ENCODE data around the gene SMAD3. TPM values are rescaled to one million over a fixed set of nuclear protein-coding genes. Genes with fewer than 3 reads are reported as not detected.
"Not testable (repeated sequence)": the region's sequence is repeated elsewhere in the genome, so short reads cannot be mapped to it uniquely, and the experiment has no call there.

Gene SMAD3
- total RNA-seq, 2 experiments from 2014 or later, result 28.7 to 31.0 TPM

GRCh38 chr15:67114846-67115585, 49.6 kb downstream of the SMAD3 start:
- ChIA-PET POLR2A (interaction anchor here (1.7 kb wide), 1 partner anchor 14 kb away, joined by 9 read pairs; no protein-coding TSS in a partner anchor), CTCF (interaction anchor here (1.5 to 1.6 kb wide), 2 partner anchors 12 to 46 kb away, joined by 3 to 5 read pairs; no protein-coding TSS in a partner anchor)

GRCh38 chr15:67115586-67115969, 50.2 kb downstream of the SMAD3 start:
- POLR2A ChIA-PET, result interaction anchor here (1.7 kb wide), 1 partner anchor 14 kb away, joined by 9 read pairs; no protein-coding TSS in a partner anchor

GRCh38 chr15:67116742-67117141, 51.3 kb downstream of the SMAD3 start:
- ChIA-PET CTCF (no interaction called here), POLR2A (interaction anchor here (0.5 to 1.2 kb wide), 2 partner anchors 31 to 124 kb away, joined by 6 to 7 read pairs; no protein-coding TSS in a partner anchor)

More at GRCh38 chr15:67115586-67115969, 50.2 kb downstream of the SMAD3 start:
- CTCF ChIA-PET, result no interaction called here

- ChIA-PET CTCF (no interaction called here), POLR2A (interaction anchor here (1.2 kb wide), 1 partner anchor 32 kb away, joined by 7 read pairs; no protein-coding TSS in a partner anchor)
These were observed 52.0 kb downstream of the SMAD3 start for GRCh38 chr15:67117370-67117769.

- ChIA-PET POLR2A (interaction anchor here (1.0 kb wide), 1 partner anchor 32 kb away, joined by 4 read pairs; no protein-coding TSS in a partner anchor), CTCF (no interaction called here)
These were observed 53.4 kb downstream of the SMAD3 start for GRCh38 chr15:67118808-67119207.

- ChIA-PET POLR2A (interaction anchor here (4.9 kb wide), 1 partner anchor 15 kb away, joined by 18 read pairs; no protein-coding TSS in a partner anchor), CTCF (interaction anchor here (1.3 kb wide), 1 partner anchor 12 kb away, joined by 3 read pairs; no protein-coding TSS in a partner anchor)
These were observed 53.9 kb downstream of the SMAD3 start for GRCh38 chr15:67119238-67119846.

- CTCF ChIA-PET, result interaction anchor here (0.7 to 1.3 kb wide), 2 partner anchors 11 to 17 kb away, joined by 3 read pairs; no protein-coding TSS in a partner anchor
These were observed 54.8 kb downstream of the SMAD3 start for GRCh38 chr15:67120009-67120838.

GRCh38 chr15:67120839-67121643, 55.6 kb downstream of the SMAD3 start:
- POLR2A ChIA-PET, result interaction anchor here (0.6 to 4.9 kb wide), 5 partner anchors 10 to 1399 kb away, joined by 3 to 18 read pairs (median 10); no protein-coding TSS in a partner anchor
- CTCF ChIA-PET, result interaction anchor here (0.7 to 1.0 kb wide), 2 partner anchors 13 to 18 kb away, joined by 3 read pairs; no protein-coding TSS in a partner anchor

More at GRCh38 chr15:67120009-67120838, 54.8 kb downstream of the SMAD3 start:
- POLR2A ChIA-PET, result interaction anchor here (0.6 to 4.9 kb wide), 4 partner anchors 11 to 1399 kb away, joined by 5 to 18 read pairs (median 12); no protein-coding TSS in a partner anchor

GRCh38 chr15:67121644-67122605, 56.5 kb downstream of the SMAD3 start:
- ChIA-PET CTCF (interaction anchor here (1.0 kb wide), 1 partner anchor 12 kb away, joined by 3 read pairs; no protein-coding TSS in a partner anchor), POLR2A (interaction anchor here (0.6 to 4.9 kb wide), 5 partner anchors 9 to 21 kb away, joined by 3 to 18 read pairs (median 5); no protein-coding TSS in a partner anchor)

GRCh38 chr15:67122816-67123215, 57.4 kb downstream of the SMAD3 start:
- POLR2A ChIA-PET, result interaction anchor here (0.6 to 4.9 kb wide), 2 partner anchors 12 to 16 kb away, joined by 4 to 18 read pairs; no protein-coding TSS in a partner anchor
- CTCF ChIA-PET, result not testable (repeated sequence)

GRCh38 chr15:67123291-67123690, 57.9 kb downstream of the SMAD3 start:
- CTCF ChIA-PET, result not testable (repeated sequence)
- POLR2A ChIA-PET, result interaction anchor here (4.9 kb wide), 1 partner anchor 11 kb away, joined by 18 read pairs; no protein-coding TSS in a partner anchor

GRCh38 chr15:67124111-67124510, 58.7 kb downstream of the SMAD3 start:
- CTCF ChIA-PET, result interaction anchor here (1.6 kb wide), 1 partner anchor 11 kb away, joined by 3 read pairs; no protein-coding TSS in a partner anchor
- POLR2A ChIA-PET, result interaction anchor here (4.9 kb wide), 1 partner anchor 10 kb away, joined by 18 read pairs; no protein-coding TSS in a partner anchor

- CTCF ChIA-PET, result interaction anchor here (1.6 kb wide), 1 partner anchor 10 kb away, joined by 3 read pairs; no protein-coding TSS in a partner anchor
- POLR2A ChIA-PET, result interaction anchor here (0.6 kb wide), 1 partner anchor 70 kb away, joined by 6 read pairs; no protein-coding TSS in a partner anchor
These were observed 59.6 kb downstream of the SMAD3 start for GRCh38 chr15:67124911-67125588.

GRCh38 chr15:67125589-67126502, 60.4 kb downstream of the SMAD3 start:
- CTCF ChIA-PET, result no interaction called here
- POLR2A ChIA-PET, result no interaction called here

Measured in activated CD8-positive, alpha-beta memory T cell treated with anti-CD3 and anti-CD28 coated beads for 36 hours (primary cell).